Measurements from ENCODE around the gene VWC2. TPM values are rescaled to one million over a fixed set of nuclear protein-coding genes. Genes with fewer than 3 reads are reported as not detected.

VWC2 gene
- total and polyA plus RNA-seq, 2 of the 4 experiments (the other 2 are of a cell fraction) = not detected

DNA sequence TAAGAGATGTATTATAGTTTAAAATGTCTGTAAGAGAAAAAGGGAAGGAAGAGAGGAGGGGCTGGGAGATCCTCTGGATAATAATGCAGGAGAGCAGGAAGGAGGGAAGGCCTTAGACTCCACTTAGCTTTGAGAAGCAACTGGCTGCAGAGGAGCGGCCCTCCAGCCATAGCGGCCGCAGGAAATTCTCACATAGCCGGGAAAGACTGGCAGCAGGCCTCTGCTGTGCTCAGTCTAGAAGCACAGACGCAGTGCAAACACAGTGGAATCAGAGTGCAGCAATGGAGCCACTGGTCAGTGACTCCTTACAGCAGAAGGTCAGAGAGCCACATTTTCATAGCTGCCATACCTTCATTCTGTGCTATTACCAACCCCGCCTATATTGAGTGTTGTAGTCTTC lies 153.3 kb downstream of the VWC2 start:
- POLR2A ChIA-PET (ENCODE audit: unreplicated experiment) = no interaction called here

More for the DNA sequence above, 153.3 kb downstream of the VWC2 start:
- CTCF ChIA-PET = no interaction called here
- no peak overlapping the region for H2AFZ ChIP-seq (replicated peaks; ENCODE audit: low read length, poor library complexity)
- no peak overlapping the region for H2AK5ac ChIP-seq (ENCODE audit: low read depth, low read length)
- no peak overlapping the region for H3K56ac ChIP-seq (ENCODE audit: extremely low read depth, insufficient read depth, low read length)
- H2BK20ac ChIP-seq (ENCODE audit: low read depth, low read length) = no peak overlapping the region
- no peaks in the 10 kb centered on the region for H3K79me1 ChIP-seq (ENCODE audit: low read depth in 1 of 2, low read length in 2 of 2)
- ATAC-seq (ENCODE audit: low read depth) = no peak
- no peak overlapping the region for H3K4me3 ChIP-seq (ENCODE audit: insufficient read depth, low read depth, low read length)
- in situ Hi-C loops (cut with MboI; ENCODE audit: low sequenced_read_pairs) (no loop called here), dilution Hi-C loops (cut with HindIII; ENCODE audit: low sequenced_read_pairs, unreplicated experiment) (no loop called here), intact Hi-C loops (cut with micrococcal nuclease) (no loop called here)
- H3K18ac ChIP-seq (ENCODE audit: low read depth, low read length) = no peak overlapping the region
- no peak overlapping the region for H2BK5ac ChIP-seq (ENCODE audit: low read depth, low read length, poor library complexity, severe bottlenecking)
- no peak overlapping the region for H2AK9ac ChIP-seq (replicated peaks; ENCODE audit: low read depth, low read length, poor library complexity)
- H3K4ac ChIP-seq (ENCODE audit: low read depth, low read length) = no peak overlapping the region
- no peaks in the 10 kb centered on the region for H3K36me3 ChIP-seq (ENCODE audit: control insufficient read depth, insufficient read depth, low read length)
- no peak overlapping the region for H2BK15ac ChIP-seq (ENCODE audit: low read depth, low read length)
- no peak overlapping the region for H3K23ac ChIP-seq (ENCODE audit: low read depth, low read length)
- no peak overlapping the region for H3K9ac ChIP-seq (ENCODE audit: low read depth, low read length)
- H2BK120ac ChIP-seq (ENCODE audit: low read depth, low read length) = no peak overlapping the region
- no peak overlapping the region for H3K4me2 ChIP-seq (ENCODE audit: low read depth, low read length)
- H3K14ac ChIP-seq (replicated peaks; ENCODE audit: low read depth, low read length) = no peak overlapping the region
- H4K20me1 ChIP-seq (ENCODE audit: insufficient read depth, low read length) = no peaks in the 10 kb centered on the region
- no peaks in the 10 kb centered on the region for H3K4me1 ChIP-seq (ENCODE audit: control insufficient read depth, insufficient read depth, low read length)
- TF ChIP-seq NFE2L2 (IDR thresholded peaks at IDR 0.05; ENCODE audit: low read depth, low read length) = no peak
- TF ChIP-seq BHLHE40 (IDR thresholded peaks at IDR 0.05; ENCODE audit: low read depth, low read length) = no peak
- TF ChIP-seq RCOR1 (IDR thresholded peaks at IDR 0.05; ENCODE audit: insufficient replicate concordance, low read length) = no peak
- no peak for TF ChIP-seq MAFK (IDR thresholded peaks at IDR 0.05; ENCODE audit: low read depth, low read length)
- TF ChIP-seq, protein P1, sequence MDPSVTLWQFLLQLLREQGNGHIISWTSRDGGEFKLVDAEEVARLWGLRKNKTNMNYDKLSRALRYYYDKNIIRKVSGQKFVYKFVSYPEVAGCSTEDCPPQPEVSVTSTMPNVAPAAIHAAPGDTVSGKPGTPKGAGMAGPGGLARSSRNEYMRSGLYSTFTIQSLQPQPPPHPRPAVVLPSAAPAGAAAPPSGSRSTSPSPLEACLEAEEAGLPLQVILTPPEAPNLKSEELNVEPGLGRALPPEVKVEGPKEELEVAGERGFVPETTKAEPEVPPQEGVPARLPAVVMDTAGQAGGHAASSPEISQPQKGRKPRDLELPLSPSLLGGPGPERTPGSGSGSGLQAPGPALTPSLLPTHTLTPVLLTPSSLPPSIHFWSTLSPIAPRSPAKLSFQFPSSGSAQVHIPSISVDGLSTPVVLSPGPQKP (IDR thresholded peaks at IDR 0.05; ENCODE audit: borderline replicate concordance, low read depth, low read length) = no peak
- TF ChIP-seq MAZ (IDR thresholded peaks at IDR 0.05; ENCODE audit: borderline replicate concordance, low read depth, low read length) = no peak
- TF ChIP-seq CHD1 (IDR thresholded peaks at IDR 0.05; ENCODE audit: low read depth, low read length) = no peak
- no peak for TF ChIP-seq RAD21 (IDR thresholded peaks at IDR 0.05; ENCODE audit: low read length)
- TF ChIP-seq, protein P2, sequence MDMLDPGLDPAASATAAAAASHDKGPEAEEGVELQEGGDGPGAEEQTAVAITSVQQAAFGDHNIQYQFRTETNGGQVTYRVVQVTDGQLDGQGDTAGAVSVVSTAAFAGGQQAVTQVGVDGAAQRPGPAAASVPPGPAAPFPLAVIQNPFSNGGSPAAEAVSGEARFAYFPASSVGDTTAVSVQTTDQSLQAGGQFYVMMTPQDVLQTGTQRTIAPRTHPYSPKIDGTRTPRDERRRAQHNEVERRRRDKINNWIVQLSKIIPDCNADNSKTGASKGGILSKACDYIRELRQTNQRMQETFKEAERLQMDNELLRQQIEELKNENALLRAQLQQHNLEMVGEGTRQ (IDR thresholded peaks at IDR 0.05; ENCODE audit: low read depth, low read length) = no peak
- TF ChIP-seq RFX5 (IDR thresholded peaks at IDR 0.05; ENCODE audit: low read depth, low read length) = no peak
- no peak for TF ChIP-seq POLR2A (IDR thresholded peaks at IDR 0.05; ENCODE audit: low read depth, low read length)
- no peak for TF ChIP-seq FOS (IDR thresholded peaks at IDR 0.05; ENCODE audit: low read depth, low read length)
- no peak for TF ChIP-seq CEBPB (IDR thresholded peaks at IDR 0.05; ENCODE audit: low read depth, low read length)
- no peak for TF ChIP-seq MXI1 (IDR thresholded peaks at IDR 0.05; ENCODE audit: borderline replicate concordance, low read depth, low read length)
- no peak for TF ChIP-seq SMC3 (IDR thresholded peaks at IDR 0.05; ENCODE audit: low read depth, low read length)
- TF ChIP-seq, protein P3, sequence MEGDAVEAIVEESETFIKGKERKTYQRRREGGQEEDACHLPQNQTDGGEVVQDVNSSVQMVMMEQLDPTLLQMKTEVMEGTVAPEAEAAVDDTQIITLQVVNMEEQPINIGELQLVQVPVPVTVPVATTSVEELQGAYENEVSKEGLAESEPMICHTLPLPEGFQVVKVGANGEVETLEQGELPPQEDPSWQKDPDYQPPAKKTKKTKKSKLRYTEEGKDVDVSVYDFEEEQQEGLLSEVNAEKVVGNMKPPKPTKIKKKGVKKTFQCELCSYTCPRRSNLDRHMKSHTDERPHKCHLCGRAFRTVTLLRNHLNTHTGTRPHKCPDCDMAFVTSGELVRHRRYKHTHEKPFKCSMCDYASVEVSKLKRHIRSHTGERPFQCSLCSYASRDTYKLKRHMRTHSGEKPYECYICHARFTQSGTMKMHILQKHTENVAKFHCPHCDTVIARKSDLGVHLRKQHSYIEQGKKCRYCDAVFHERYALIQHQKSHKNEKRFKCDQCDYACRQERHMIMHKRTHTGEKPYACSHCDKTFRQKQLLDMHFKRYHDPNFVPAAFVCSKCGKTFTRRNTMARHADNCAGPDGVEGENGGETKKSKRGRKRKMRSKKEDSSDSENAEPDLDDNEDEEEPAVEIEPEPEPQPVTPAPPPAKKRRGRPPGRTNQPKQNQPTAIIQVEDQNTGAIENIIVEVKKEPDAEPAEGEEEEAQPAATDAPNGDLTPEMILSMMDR (conservative IDR thresholded peaks at IDR 0.05; ENCODE audit: low read depth, low read length) = no peak
- H3K27ac ChIP-seq (ENCODE audit: insufficient read depth, low read length) = no peak overlapping the region
- no peak overlapping the region for H4K8ac ChIP-seq (ENCODE audit: low read depth in 2 of 2, low read length in 2 of 2)
- no peak overlapping the region for H4K91ac ChIP-seq (ENCODE audit: insufficient read depth, low read depth, low read length)
- peaks cover 19% of the 10 kb centered on the region for H3K9me3 ChIP-seq (ENCODE audit: control insufficient read depth, insufficient read depth, low read length)
- H4K5ac ChIP-seq (ENCODE audit: low read depth, low read length) = no peak overlapping the region
- BruUV-seq (replicated peaks) = no TSS peak
- no peaks in the 10 kb centered on the region for H3K9me1 ChIP-seq (ENCODE audit: insufficient read depth, low read length)
- H3K27me3 ChIP-seq (ENCODE audit: control insufficient read depth, insufficient read depth, low read length) = no peaks in the 10 kb centered on the region
- no peak for DNase-seq
- WGBS, 2 experiments (ENCODE audit: extremely low coverage in 2 of 2, insufficient read length in 1 of 2) = 57% methylated on average over 5 of the region's 6 CpGs; no CpG with 5 or more reads in 1 of the 2 experiments

All from IMR-90 (cell line).